ENCODE data around the gene MAP2K7. TPM values are rescaled to one million over a fixed set of nuclear protein-coding genes. Genes with fewer than 3 reads are reported as not detected.

Gene MAP2K7
- total RNA-seq, 4 donors from 2014 or later, result 11.1 to 31.2 (median 20.9) TPM

DNA sequence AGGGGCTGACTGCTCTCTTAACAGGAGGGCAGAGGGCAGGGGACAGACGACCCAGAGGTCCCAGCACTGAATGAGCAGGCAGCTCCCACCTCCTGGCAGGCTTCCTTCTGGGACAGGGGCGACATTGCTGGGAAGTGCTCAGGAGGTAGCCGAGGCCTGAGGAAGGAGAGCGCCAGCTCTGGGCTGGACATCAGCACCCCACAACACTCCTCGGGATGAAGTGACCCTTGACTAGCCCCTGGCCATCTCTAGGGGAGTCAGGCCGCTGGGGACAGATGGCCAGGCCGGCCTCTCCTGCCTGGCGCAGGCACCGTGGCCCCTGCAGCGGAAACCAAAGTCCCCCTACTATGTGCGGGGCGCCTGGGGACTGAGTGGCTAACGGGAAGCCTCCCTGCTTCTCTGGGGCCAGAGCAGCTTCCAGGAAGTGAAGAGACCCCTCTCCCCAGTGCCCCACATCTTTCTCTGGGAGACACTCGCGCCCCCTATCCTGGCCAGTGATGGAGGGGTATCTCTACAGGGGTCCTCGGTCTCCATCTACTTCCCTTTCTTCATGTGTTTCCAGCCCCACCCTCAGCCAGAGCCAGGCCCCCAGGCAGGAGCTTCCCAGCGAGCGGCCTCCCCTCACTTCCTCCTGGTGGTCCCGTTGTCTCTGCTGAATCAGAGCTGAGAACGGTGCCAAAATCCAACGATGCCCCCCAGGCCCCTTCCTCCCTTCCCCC is 39.5 kb upstream of the MAP2K7 start:
- Histone ChIP-seq H3K4me3 (no peak overlapping the region), H3K27ac (no peak overlapping the region), H3K4me1 (peaks cover 0 to 31% (median 19%) of the 10 kb centered on the region in 4 donors), H3K9me3 (no peaks in the 10 kb centered on the region), H3K36me3 (peaks cover 0 to 35% (median 0%) of the 10 kb centered on the region in 3 donors), H3K27me3 (peaks cover 0 to 61% of the 10 kb centered on the region in 2 donors)
- WGBS, 2 donors, result 66 to 76% methylated on average over 8 to 20 of the region's 21 CpGs
- no peak for DNase-seq (ENCODE audit: low spot score in 2 of 2)
- TF ChIP-seq POLR2A (IDR thresholded peaks at IDR 0.05), result no peak
- no peak for TF ChIP-seq EP300 (IDR thresholded peaks at IDR 0.05)

GRCh38 chr19:7864690-7865074 is 39.0 kb upstream of the MAP2K7 start:
- WGBS, 2 donors, result 65 to 69% methylated on average over 15 to 18 of the region's 18 CpGs
- Histone ChIP-seq H3K27ac (no peak overlapping the region), H3K4me1 (peaks cover 0 to 37% (median 22%) of the 10 kb centered on the region in 4 donors), H3K9me3 (no peaks in the 10 kb centered on the region), H3K36me3 (peaks cover 0 to 29% (median 0%) of the 10 kb centered on the region in 3 donors), H3K4me3 (no peak overlapping the region), H3K27me3 (peaks cover 0 to 61% of the 10 kb centered on the region in 2 donors)
- no peak for TF ChIP-seq CTCF (IDR thresholded peaks at IDR 0.05)
- no peak for TF ChIP-seq EP300 (IDR thresholded peaks at IDR 0.05)
- TF ChIP-seq POLR2A (IDR thresholded peaks at IDR 0.05), result no peak
- no peak for DNase-seq (ENCODE audit: low spot score in 2 of 2)

DNA sequence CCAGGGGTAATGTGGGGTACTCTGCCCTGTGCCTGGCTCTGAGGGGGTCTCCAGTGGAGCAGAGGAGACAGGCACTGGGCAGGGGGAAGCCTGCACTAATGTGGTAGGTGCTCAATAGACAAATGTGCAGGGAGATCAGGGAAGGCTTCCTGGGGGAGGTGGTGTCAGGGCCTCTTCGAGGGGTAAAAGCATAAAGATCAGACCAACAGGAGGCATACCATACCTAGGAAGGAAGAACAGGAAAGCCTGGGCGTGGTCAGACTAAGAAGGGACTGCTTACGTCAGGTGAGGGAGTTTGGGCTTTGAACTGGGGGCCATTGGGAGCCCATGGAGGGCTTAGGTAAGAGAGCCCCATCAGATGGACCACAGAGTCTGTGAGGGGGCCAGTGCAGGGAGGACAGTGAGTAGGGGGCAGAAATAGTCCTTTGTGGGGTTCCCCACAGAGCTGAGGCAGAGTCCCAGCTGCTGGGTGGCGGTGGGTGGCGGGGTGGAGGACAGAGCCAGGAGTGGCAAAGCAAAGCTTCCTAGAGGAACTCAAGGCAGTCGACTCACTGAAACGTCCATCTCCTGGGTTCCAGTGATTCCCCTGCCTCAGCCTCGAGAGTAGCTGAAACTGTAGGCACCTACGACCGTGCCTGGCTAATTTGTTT is 38.3 kb upstream of the MAP2K7 start:
- H3K27ac ChIP-seq, result no peak overlapping the region
- DNase-seq (ENCODE audit: low spot score in 2 of 2), result no peak
- no peak overlapping the region for H3K4me3 ChIP-seq
- H3K4me1 ChIP-seq, result peaks cover 0 to 44% (median 24%) of the 10 kb centered on the region in 4 donors
- H3K36me3 ChIP-seq, result peaks cover 0 to 22% (median 0%) of the 10 kb centered on the region in 3 donors
- 48 to 50% methylated on average over 10 of the region's 10 CpGs for WGBS, 2 donors
- H3K9me3 ChIP-seq, result no peaks in the 10 kb centered on the region
- TF ChIP-seq CTCF (IDR thresholded peaks at IDR 0.05) (no peak), POLR2A (IDR thresholded peaks at IDR 0.05) (no peak), EP300 (IDR thresholded peaks at IDR 0.05) (no peak)
- H3K27me3 ChIP-seq, result peaks cover 0 to 61% of the 10 kb centered on the region in 2 donors

DNA sequence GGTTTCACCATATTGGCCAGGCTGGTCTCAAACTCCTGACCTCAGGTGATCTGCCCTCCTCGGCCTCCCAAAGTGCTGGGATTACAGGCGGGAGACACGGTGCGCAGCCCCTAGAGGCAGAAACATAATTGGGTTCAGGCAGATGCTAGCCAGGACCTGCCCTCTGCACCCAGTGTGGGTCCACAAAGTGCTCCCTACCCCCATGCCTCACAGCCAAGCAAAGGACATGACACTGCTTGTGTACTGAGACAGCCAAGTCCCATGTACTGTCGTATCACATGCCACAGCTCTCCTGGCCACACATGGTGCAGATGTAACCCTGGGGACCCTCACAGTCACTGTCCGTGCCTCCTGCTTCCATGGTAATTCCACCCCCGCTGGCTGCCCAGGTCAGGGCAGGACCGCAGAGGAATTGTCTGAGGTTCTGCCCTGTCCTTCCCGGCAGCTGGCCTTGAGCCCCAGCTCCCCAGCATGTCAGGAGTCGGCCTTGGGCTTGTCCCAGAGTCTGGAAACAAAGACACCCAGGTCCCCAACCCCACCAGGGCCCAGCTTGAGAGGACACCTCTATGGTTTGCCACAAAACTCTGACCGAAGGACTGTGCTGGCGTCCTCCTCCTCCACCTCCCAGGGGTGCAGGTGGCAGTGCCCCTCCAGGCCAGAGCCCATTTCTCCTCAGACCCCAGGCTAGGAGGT is 37.1 kb upstream of the MAP2K7 start:
- no peak for DNase-seq (ENCODE audit: low spot score in 2 of 2)
- WGBS, 2 donors, result 57 to 65% methylated on average over 9 to 11 of the region's 12 CpGs
- peaks cover 0 to 53% of the 10 kb centered on the region in 2 donors for H3K27me3 ChIP-seq

DNA sequence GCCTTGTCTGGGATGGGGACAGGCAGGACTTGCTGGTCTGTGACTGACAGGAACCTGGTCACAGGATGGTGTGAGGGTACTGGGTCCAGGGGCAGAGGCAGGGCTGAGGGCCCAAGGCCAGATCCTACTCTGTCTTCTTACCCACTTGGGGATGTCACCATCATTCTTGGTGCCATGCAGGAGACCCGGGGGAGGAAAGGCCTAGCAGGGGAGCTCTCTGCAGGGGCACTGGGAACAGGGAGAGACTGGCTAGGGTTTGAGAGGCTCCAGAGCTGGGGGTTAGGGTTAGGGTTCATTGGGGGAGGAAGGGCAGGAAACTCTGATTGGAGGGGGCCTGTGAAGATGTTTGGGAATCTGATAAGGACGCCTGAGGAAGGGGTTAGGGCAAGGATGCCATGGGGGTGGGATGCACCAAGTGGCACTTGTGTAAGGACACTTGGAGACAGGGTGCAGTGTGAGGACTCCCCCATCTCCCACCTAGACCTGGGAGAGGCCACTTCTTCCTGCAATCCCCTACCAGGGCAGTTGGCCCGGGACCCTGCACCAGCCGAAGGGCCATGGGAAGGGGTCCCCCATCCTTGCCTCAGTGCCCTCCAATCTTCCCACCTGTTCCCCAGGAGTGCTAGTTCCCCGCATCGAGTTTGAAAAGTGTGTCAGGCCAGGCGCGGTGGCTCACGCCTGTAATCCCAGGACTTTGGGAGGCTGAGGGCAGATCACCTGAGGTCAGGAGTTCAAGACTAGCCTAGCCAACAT is 36.4 kb upstream of the MAP2K7 start:
- peaks cover 0 to 51% of the 10 kb centered on the region in 2 donors for H3K27me3 ChIP-seq
- H3K9me3 ChIP-seq, result no peaks in the 10 kb centered on the region
- H3K27ac ChIP-seq, result no peak overlapping the region
- TF ChIP-seq EP300 (IDR thresholded peaks at IDR 0.05), result no peak
- no peak for TF ChIP-seq POLR2A (IDR thresholded peaks at IDR 0.05)
- no peak for TF ChIP-seq CTCF (IDR thresholded peaks at IDR 0.05)
- no peak for DNase-seq (ENCODE audit: low spot score in 2 of 2)
- 94 to 95% methylated on average over 9 of the region's 9 CpGs for WGBS, 2 donors
- H3K36me3 ChIP-seq, result peaks cover 0 to 13% (median 0%) of the 10 kb centered on the region in 3 donors
- no peak overlapping the region for H3K4me3 ChIP-seq
- peaks cover 0 to 48% (median 20%) of the 10 kb centered on the region in 4 donors for H3K4me1 ChIP-seq

More for the DNA sequence above, 37.1 kb upstream of the MAP2K7 start:
- Histone ChIP-seq H3K4me3 (no peak overlapping the region), H3K36me3 (peaks cover 0 to 13% (median 0%) of the 10 kb centered on the region in 3 donors), H3K9me3 (no peaks in the 10 kb centered on the region), H3K4me1 (peaks cover 0 to 48% (median 23%) of the 10 kb centered on the region in 4 donors), H3K27ac (no peak overlapping the region)
- TF ChIP-seq EP300 (IDR thresholded peaks at IDR 0.05), result no peak
